HG03103 (cell line): ENCODE data around the gene AHNAK.

Experiments
- ATAC-seq: cut with Tn5 transposase; IDR thresholded peaks from one replicate; pipeline ENCODE4 v1.9.1; 2021; ENCODE audit warnings: low read depth; ENCODE audit not compliant: unreplicated experiment

The AHNAK gene

DNA sequence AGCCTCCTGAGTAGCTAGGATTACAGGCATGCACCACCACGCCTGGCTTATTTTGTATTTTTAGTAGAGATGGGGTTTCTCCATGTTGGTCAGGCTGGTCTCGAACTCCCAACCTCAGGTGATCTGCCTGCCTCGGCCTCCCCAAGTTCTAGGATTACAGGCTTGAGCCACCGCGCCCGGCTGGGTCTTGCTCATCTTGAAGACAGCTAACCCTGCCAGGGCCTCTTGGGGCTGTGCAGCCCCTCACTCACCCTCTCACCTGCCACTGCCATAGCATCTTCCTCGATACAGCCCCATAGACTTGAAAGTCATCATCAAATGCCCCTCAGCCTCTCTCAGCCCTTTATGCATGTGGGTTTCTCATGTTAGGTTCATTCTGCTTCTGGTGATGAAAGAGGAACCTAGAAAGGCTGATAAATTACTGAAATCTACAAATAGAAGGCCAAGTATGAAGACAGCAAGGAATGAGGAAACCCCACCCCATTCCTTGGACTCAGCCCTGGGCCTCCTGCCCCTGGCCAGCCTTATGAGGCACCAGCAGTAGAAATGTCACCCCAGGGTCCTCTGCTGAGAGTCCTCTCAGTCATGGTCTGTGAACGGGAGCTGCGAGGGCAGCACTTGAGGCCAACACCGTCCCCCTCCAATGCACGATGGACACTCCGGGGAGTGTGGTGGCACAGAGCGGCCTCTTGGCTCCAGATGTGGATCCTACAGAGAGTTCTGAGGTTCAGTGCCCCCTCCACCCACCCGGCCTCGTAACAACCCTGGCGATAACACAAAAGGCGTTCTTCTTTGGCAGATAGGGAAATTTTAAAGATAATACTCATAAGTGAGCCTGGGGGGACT lies 103.0 kb downstream of the AHNAK start:
- ATAC-seq = no peak

DNA sequence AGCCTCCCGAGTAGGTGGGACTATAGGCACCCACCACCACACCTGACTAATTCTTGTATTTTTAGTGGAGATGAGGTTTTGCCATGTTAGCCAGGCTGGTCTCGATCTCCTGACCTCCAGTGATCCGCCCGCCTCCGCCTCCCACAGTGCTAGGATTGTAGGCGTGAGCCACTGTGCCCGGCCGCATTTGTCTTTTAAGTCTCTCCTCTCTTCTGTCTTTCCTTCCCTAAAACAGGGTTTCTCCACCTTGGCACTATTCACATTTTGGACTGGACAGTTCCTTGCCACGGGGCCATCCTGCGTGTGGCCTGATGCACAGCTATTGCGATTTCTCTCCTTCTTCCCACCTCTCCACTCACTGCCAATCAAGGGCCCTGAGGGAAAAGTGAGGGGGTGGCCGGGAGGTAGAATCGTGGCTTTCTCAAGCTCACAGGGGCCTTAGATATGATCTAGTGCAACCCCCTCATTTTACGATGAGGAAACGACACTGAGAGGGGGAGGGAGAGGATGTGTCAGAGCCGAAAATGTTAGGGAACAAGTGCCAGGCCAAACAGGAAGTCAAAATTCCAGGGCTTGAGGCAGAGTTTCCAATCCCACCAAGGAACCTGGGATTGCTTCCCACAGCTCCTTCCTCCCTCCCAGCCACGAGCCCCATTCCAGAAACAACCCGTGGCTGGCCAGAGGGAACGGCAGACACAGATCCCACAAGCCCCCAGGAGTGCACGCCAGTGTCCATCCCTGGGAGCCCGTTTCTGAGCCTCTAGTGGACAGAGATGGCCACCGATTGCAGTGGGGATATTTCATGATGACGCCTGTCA lies 106.6 kb downstream of the AHNAK start:
- no peak for ATAC-seq

- ATAC-seq = no peak
Observed at GRCh38 chr11:62438641-62439040, 108.0 kb downstream of the AHNAK start.

- no peak for ATAC-seq
Observed at GRCh38 chr11:62437616-62438015, 109.0 kb downstream of the AHNAK start.

GRCh38 chr11:62435846-62436660 lies 110.6 kb downstream of the AHNAK start:
- ATAC-seq = no peak

DNA sequence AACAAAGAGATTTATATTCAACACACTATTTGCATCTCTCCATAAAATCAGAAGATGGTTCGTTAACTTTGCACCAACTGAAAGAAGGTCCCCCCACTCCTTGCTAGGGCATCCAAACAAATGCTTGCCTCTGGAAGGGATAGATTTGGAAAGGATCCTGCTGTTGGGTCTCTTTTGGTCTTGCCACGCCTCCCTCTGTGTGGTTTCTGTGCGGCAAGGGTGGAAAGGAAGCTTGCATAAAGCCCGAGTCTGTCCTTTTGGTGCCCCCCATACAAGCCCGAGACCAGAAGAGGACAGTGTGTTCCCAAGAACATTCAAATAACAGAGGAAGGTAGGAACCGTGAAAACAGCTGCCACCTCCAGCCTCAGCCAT lies 112.7 kb downstream of the AHNAK start:
- no peak for ATAC-seq

- ATAC-seq = no peak
Observed at GRCh38 chr11:62433141-62433903, 113.3 kb downstream of the AHNAK start.

- ATAC-seq = no peak
Observed at GRCh38 chr11:62432695-62433094, 113.9 kb downstream of the AHNAK start.

DNA sequence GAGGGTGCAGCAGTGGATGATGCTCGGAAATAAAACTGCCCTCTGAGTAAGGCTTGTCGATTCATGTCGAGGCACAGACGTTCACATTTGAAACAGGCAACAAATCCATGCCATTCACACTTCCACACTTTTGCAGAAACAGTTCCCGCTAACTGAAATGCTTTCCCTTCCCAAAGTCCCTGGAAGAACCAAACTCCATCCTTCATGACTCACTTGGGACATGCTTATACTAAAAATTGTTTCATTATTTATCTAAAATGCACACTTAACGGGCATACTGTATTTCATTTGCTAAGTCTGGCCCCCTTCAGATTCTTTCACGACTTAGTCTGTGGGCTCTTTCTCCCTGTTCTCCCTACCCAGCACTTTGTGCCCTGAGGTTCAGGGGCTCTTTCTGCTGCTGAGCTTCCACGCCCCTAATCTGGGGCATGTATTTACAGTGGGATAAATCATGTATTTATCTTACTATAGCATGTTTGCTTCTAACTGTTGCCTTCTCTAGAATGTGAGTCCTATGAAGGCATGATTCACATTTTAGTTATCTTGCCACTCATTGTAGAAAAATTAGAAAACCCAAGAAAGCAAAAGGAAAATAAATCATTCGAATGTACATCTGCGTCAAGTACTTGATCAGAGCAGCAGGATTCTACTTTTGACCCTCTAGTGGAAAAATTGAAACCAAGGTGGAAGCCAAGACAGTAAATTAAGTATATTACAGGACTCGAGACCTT lies 115.3 kb downstream of the AHNAK start:
- no peak for ATAC-seq

- ATAC-seq = no peak
Observed at GRCh38 chr11:62430425-62430824, 116.2 kb downstream of the AHNAK start.

- no peak for ATAC-seq
Observed at GRCh38 chr11:62428871-62429560, 117.6 kb downstream of the AHNAK start.

- no peak for ATAC-seq
Observed at GRCh38 chr11:62427630-62428233, 118.9 kb downstream of the AHNAK start.

- no peak for ATAC-seq
Observed at GRCh38 chr11:62423012-62423411, 123.6 kb downstream of the AHNAK start.

- no peak for ATAC-seq
Observed at GRCh38 chr11:62421996-62422395, 124.6 kb downstream of the AHNAK start.

DNA sequence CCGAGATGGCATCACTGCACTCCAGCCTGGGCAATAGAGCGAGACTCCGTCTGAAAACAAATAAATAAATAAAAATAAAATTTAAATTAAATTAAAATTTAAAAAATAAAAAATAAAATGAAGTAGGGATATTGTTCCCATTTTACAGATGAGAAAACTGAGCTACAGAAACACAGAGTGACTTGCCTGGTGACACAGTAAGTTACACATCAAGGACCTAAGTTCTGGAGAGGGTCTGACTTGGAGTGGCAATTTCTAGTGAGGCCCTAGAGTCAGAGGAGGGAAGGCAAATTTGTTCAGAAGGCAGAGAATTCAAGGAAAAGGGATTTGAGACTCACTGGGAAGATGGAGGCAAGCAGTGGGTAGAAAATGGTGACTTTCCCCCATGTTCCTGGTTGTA lies 125.7 kb downstream of the AHNAK start:
- no peak for ATAC-seq

GRCh38 chr11:62419943-62420342 lies 126.7 kb downstream of the AHNAK start:
- no peak for ATAC-seq

DNA sequence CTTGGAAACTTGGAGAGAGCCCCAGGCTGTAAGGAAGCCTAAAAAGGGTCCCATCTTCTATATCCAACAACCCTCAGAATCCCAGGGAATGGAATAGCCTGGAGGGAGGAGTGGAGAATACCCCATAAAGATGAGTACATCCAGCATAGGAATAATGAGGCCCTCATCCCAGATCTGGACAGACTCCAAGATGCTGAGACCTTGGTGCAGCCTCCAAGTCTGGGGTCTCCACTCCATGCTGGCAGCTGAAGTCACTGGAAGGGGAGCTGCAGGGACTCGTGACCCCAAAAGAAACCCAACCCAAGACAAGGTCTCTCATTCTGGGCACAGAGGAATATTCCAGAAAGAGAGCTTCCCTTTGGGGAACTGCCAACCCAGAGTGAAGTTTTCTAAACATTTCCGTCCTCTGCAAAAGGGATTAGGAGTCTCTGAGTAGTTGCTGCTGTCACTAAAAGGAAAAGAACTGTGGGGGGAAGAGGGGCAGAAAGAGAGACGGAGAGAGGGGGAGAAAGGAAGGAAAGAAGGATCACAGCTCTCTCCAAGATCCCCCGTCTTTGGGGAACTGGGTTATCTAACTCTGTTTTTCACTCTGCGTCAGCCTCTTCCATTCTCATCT lies 127.2 kb downstream of the AHNAK start:
- no peak for ATAC-seq

GRCh38 chr11:62418733-62419132 lies 127.9 kb downstream of the AHNAK start, which contains the start of gene SCGB1A1:
TSS of gene SCGB1A1 (plus strand) at chr11:62419033. CDS start at chr11:62419096, 63 bp downstream.
- no peak for ATAC-seq
